ENCODE measurements around the gene CHRNA1.
A peak's percentile ranks its signal among the peaks of the same experiment; 100 is the strongest.

DNA sequence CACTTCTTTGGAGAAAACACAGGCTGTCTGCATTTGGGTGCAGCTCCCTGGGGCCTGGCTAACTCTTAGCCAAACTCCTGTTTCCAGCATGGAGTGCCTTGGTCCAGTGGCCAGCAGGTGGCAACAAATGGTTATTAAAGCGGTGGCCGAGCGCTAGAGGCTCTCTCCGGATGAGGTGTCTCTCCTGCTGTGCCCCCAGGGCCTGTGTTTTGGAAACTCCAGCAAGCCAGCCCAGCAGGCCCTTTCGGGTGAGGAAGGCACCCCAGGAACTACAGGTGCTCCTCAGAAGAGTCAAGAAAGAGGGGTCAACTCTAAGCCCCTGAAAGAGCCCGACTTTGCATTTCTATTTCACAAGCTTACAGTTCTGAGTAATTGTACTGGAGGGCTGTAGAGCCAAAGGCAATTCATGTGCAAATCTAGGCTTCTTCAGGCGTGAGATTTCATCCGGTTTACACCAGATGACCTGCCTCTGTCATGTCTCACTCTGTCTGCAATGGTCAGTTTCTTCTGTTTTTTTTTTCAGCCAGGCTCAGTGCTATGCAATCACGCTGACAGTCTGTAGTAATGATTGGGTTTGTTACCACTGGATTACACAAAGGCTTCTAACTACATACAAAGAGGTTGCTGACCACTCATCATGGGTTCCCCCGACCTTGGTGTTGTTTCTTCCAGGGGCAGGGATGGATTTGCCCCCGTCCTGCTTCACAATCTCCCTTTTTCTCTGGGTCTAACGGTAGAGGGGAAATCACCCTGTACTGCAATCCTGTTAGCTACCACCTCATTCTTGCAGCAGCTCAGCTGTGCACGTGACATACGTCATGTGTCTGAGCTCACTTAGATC is 7.6 kb upstream of the CHRNA1 start:
- TF ChIP-seq, protein P1, sequence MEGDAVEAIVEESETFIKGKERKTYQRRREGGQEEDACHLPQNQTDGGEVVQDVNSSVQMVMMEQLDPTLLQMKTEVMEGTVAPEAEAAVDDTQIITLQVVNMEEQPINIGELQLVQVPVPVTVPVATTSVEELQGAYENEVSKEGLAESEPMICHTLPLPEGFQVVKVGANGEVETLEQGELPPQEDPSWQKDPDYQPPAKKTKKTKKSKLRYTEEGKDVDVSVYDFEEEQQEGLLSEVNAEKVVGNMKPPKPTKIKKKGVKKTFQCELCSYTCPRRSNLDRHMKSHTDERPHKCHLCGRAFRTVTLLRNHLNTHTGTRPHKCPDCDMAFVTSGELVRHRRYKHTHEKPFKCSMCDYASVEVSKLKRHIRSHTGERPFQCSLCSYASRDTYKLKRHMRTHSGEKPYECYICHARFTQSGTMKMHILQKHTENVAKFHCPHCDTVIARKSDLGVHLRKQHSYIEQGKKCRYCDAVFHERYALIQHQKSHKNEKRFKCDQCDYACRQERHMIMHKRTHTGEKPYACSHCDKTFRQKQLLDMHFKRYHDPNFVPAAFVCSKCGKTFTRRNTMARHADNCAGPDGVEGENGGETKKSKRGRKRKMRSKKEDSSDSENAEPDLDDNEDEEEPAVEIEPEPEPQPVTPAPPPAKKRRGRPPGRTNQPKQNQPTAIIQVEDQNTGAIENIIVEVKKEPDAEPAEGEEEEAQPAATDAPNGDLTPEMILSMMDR (IDR thresholded peaks at IDR 0.05), result peak; percentile 41 to 73 (median 58)
- no peak for TF ChIP-seq POLR2A (IDR thresholded peaks at IDR 0.05)

Data from esophagus squamous epithelium (tissue), 4 donors.